BLaER1 (cell line): ENCODE results near the gene EBF3.

Experiments used
- H3K27ac ChIP-seq: shearing (Covaris generic); formaldehyde crosslinking; 2 replicates; pipeline ENCODE4 v1.8.1; 2022
- H3K27me3 ChIP-seq: shearing (Covaris generic); formaldehyde crosslinking; 2 replicates; pipeline ENCODE4 v1.8.1; 2022
- H3K36me3 ChIP-seq: shearing (Covaris generic); formaldehyde crosslinking; 2 replicates; pipeline ENCODE4 v1.8.1; 2022
- H3K4me1 ChIP-seq: shearing (Covaris generic); formaldehyde crosslinking; 2 replicates; pipeline ENCODE4 v1.8.1; 2022
- H3K4me2 ChIP-seq: shearing (Covaris generic); formaldehyde crosslinking; 2 replicates; pipeline ENCODE4 v1.8.1; 2022
- H3K4me3 ChIP-seq: shearing (Covaris generic); formaldehyde crosslinking; 2 replicates; pipeline ENCODE4 v1.8.1; 2022
- H3K9ac ChIP-seq: shearing (Covaris generic); formaldehyde crosslinking; 2 replicates; pipeline ENCODE4 v1.8.1; 2022
- H3K9me3 ChIP-seq: shearing (Covaris generic); formaldehyde crosslinking; 2 replicates; pipeline ENCODE4 v1.8.1; 2022
- H4K20me1 ChIP-seq: shearing (Covaris generic); formaldehyde crosslinking; 2 replicates; pipeline ENCODE4 v1.8.1; 2022
- Cebpa-rat ChIP-seq: shearing (Covaris generic); IDR thresholded peaks from 2 replicates; pipeline ENCODE4 v1.8.1; 2022

EBF3 gene

GRCh38 chr10:129912986-129913695 lies 50.9 kb downstream of the EBF3 start:
- no peak overlapping the region for H3K4me2 ChIP-seq
- H4K20me1 ChIP-seq: no peaks in the 10 kb centered on the region
- H3K27me3 ChIP-seq: no peaks in the 10 kb centered on the region
- no peak overlapping the region for H3K9ac ChIP-seq
- no peak overlapping the region for H3K4me3 ChIP-seq
- no peak for TF ChIP-seq Cebpa-rat
- no peaks in the 10 kb centered on the region for H3K36me3 ChIP-seq
- no peak overlapping the region for H3K27ac ChIP-seq
- no peaks in the 10 kb centered on the region for H3K4me1 ChIP-seq
- no peaks in the 10 kb centered on the region for H3K9me3 ChIP-seq

- no peaks in the 10 kb centered on the region for H3K36me3 ChIP-seq
- no peaks in the 10 kb centered on the region for H3K27me3 ChIP-seq
- TF ChIP-seq Cebpa-rat: no peak
- H3K9ac ChIP-seq: no peak overlapping the region
- no peaks in the 10 kb centered on the region for H3K9me3 ChIP-seq
- H3K4me1 ChIP-seq: no peaks in the 10 kb centered on the region
- no peak overlapping the region for H3K27ac ChIP-seq
- H4K20me1 ChIP-seq: no peaks in the 10 kb centered on the region
- H3K4me3 ChIP-seq: no peak overlapping the region
- H3K4me2 ChIP-seq: no peak overlapping the region
These were observed 51.7 kb downstream of the EBF3 start for GRCh38 chr10:129912166-129912917.

GRCh38 chr10:129911451-129912165 lies 52.5 kb downstream of the EBF3 start:
- no peaks in the 10 kb centered on the region for H4K20me1 ChIP-seq
- no peak overlapping the region for H3K9ac ChIP-seq
- no peaks in the 10 kb centered on the region for H3K36me3 ChIP-seq
- no peak overlapping the region for H3K4me3 ChIP-seq
- H3K4me2 ChIP-seq: no peak overlapping the region
- TF ChIP-seq Cebpa-rat: no peak
- H3K9me3 ChIP-seq: no peaks in the 10 kb centered on the region
- H3K27me3 ChIP-seq: no peaks in the 10 kb centered on the region
- H3K4me1 ChIP-seq: no peaks in the 10 kb centered on the region
- no peak overlapping the region for H3K27ac ChIP-seq

- Histone ChIP-seq H3K4me1 (no peaks in the 10 kb centered on the region), H3K27ac (no peak overlapping the region), H3K4me3 (no peak overlapping the region), H3K4me2 (no peak overlapping the region), H3K9me3 (no peaks in the 10 kb centered on the region), H3K9ac (no peak overlapping the region), H4K20me1 (no peaks in the 10 kb centered on the region), H3K36me3 (no peaks in the 10 kb centered on the region), H3K27me3 (no peaks in the 10 kb centered on the region)
- TF ChIP-seq Cebpa-rat: no peak
These were observed 53.2 kb downstream of the EBF3 start for GRCh38 chr10:129910861-129911260.

- no peak overlapping the region for H3K27ac ChIP-seq
- H3K4me2 ChIP-seq: no peak overlapping the region
- no peaks in the 10 kb centered on the region for H3K4me1 ChIP-seq
- no peaks in the 10 kb centered on the region for H4K20me1 ChIP-seq
- H3K9me3 ChIP-seq: no peaks in the 10 kb centered on the region
- H3K36me3 ChIP-seq: no peaks in the 10 kb centered on the region
- no peak for TF ChIP-seq Cebpa-rat
- no peak overlapping the region for H3K4me3 ChIP-seq
- no peak overlapping the region for H3K9ac ChIP-seq
- no peaks in the 10 kb centered on the region for H3K27me3 ChIP-seq
These were observed 54.4 kb downstream of the EBF3 start for GRCh38 chr10:129909531-129910256.

- no peaks in the 10 kb centered on the region for H3K9me3 ChIP-seq
- TF ChIP-seq Cebpa-rat: no peak
- no peaks in the 10 kb centered on the region for H3K27me3 ChIP-seq
- no peak overlapping the region for H3K27ac ChIP-seq
- no peak overlapping the region for H3K4me3 ChIP-seq
- H3K36me3 ChIP-seq: no peaks in the 10 kb centered on the region
- no peaks in the 10 kb centered on the region for H3K4me1 ChIP-seq
- H3K9ac ChIP-seq: no peak overlapping the region
- H3K4me2 ChIP-seq: no peak overlapping the region
- no peaks in the 10 kb centered on the region for H4K20me1 ChIP-seq
These were observed 55.0 kb downstream of the EBF3 start for GRCh38 chr10:129909080-129909479.

GRCh38 chr10:129908406-129908805 lies 55.7 kb downstream of the EBF3 start:
- Histone ChIP-seq H3K4me3 (no peak overlapping the region), H3K9ac (no peak overlapping the region), H3K27ac (no peak overlapping the region), H3K9me3 (no peaks in the 10 kb centered on the region), H3K4me1 (no peaks in the 10 kb centered on the region), H3K27me3 (no peaks in the 10 kb centered on the region), H3K4me2 (no peak overlapping the region), H3K36me3 (no peaks in the 10 kb centered on the region), H4K20me1 (no peaks in the 10 kb centered on the region)
- TF ChIP-seq Cebpa-rat: no peak

- Histone ChIP-seq H3K9ac (no peak overlapping the region), H3K9me3 (no peaks in the 10 kb centered on the region), H4K20me1 (no peaks in the 10 kb centered on the region), H3K4me3 (no peak overlapping the region), H3K36me3 (no peaks in the 10 kb centered on the region), H3K27ac (no peak overlapping the region), H3K4me2 (no peak overlapping the region), H3K4me1 (no peaks in the 10 kb centered on the region), H3K27me3 (no peaks in the 10 kb centered on the region)
- no peak for TF ChIP-seq Cebpa-rat
These were observed 58.5 kb downstream of the EBF3 start for GRCh38 chr10:129905553-129905952.

GRCh38 chr10:129904323-129904722 lies 59.8 kb downstream of the EBF3 start:
- Histone ChIP-seq H3K27ac (no peak overlapping the region), H3K36me3 (no peaks in the 10 kb centered on the region), H3K4me3 (no peak overlapping the region), H4K20me1 (no peaks in the 10 kb centered on the region), H3K9me3 (no peaks in the 10 kb centered on the region), H3K4me1 (no peaks in the 10 kb centered on the region), H3K4me2 (no peak overlapping the region), H3K9ac (no peak overlapping the region), H3K27me3 (no peaks in the 10 kb centered on the region)
- TF ChIP-seq Cebpa-rat: no peak
